NCI-H187 treated with DMSO at 0.1 percent for 48 hours (cell line): ENCODE data around the gene ACTR3.

Experiments used
- DNase-seq: peaks from one replicate; lab custom pipeline; 2025; lab: John Stamatoyannopoulos, UW

The ACTR3 gene

GRCh38 chr2:113966171-113966570 lies 76.3 kb downstream of the ACTR3 start:
- DNase-seq = no peak

- no peak for DNase-seq
Observed at GRCh38 chr2:113966832-113967231, 76.9 kb downstream of the ACTR3 start.

GRCh38 chr2:113967272-113967671 lies 77.4 kb downstream of the ACTR3 start:
- no peak for DNase-seq

GRCh38 chr2:113972766-113973165 lies 82.9 kb downstream of the ACTR3 start:
- DNase-seq = no peak

GRCh38 chr2:113973810-113974209 lies 83.9 kb downstream of the ACTR3 start:
- no peak for DNase-seq

- no peak for DNase-seq
Observed at GRCh38 chr2:113974727-113975126, 84.8 kb downstream of the ACTR3 start.

GRCh38 chr2:113976277-113976928 lies 86.5 kb downstream of the ACTR3 start:
- no peak for DNase-seq

GRCh38 chr2:113977060-113977659 lies 87.3 kb downstream of the ACTR3 start:
- no peak for DNase-seq

- DNase-seq = no peak
Observed at GRCh38 chr2:113977660-113978523, 88.0 kb downstream of the ACTR3 start.

GRCh38 chr2:113978524-113979190 lies 88.8 kb downstream of the ACTR3 start:
- no peak for DNase-seq

- no peak for DNase-seq
Observed at GRCh38 chr2:113979191-113980128, 89.6 kb downstream of the ACTR3 start.

- no peak for DNase-seq
Observed at GRCh38 chr2:113980946-113981345, 91.1 kb downstream of the ACTR3 start.

- no peak for DNase-seq
Observed at GRCh38 chr2:113981404-113982134, 91.7 kb downstream of the ACTR3 start.

- no peak for DNase-seq
Observed at GRCh38 chr2:113985554-113986397, 95.9 kb downstream of the ACTR3 start.

- DNase-seq = no peak
Observed at GRCh38 chr2:113986762-113987290, 96.9 kb downstream of the ACTR3 start.

GRCh38 chr2:113992090-113992489 lies 102.2 kb downstream of the ACTR3 start:
- DNase-seq = no peak

- DNase-seq = no peak
Observed at GRCh38 chr2:113996671-113997594, 107.0 kb downstream of the ACTR3 start.

GRCh38 chr2:114001152-114001551 lies 111.3 kb downstream of the ACTR3 start:
- no peak for DNase-seq
